Kidney capillary endothelial cell (primary cell): Measurements from ENCODE around the gene AMOTL1.
"Not testable (repeated sequence)": the region's sequence is repeated elsewhere in the genome, so short reads cannot be mapped to it uniquely, and the experiment has no call there.

ENCODE experiments used
- DNase-seq: peaks from one replicate; pipeline ENCODE4 v3.0.0-alpha.2; 2018; ENCODE audit warnings: low spot score

Gene AMOTL1

DNA sequence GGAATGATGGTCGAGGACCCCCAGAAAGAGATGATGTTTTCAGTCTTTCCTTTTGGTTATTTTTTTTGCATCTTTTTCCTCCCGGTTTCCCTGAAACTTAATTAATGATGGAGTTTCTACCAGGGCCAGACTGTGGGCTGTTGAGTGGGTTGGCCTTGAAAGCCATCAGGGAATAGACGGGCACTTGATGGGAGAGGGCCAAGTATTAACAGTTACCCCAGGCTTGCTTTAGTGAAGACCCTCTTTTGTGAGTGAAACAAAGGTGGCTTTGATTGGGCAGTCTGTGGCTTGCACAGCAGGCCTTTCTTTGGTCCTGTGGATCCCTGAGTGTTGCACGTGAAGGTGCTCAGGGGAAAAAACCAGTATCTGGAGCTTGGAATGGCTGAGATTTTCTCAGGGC lies 56.9 kb downstream of the AMOTL1 start:
- no peak for DNase-seq

- no peak for DNase-seq
Observed at GRCh38 chr11:94825481-94825880, 57.3 kb downstream of the AMOTL1 start.

DNA sequence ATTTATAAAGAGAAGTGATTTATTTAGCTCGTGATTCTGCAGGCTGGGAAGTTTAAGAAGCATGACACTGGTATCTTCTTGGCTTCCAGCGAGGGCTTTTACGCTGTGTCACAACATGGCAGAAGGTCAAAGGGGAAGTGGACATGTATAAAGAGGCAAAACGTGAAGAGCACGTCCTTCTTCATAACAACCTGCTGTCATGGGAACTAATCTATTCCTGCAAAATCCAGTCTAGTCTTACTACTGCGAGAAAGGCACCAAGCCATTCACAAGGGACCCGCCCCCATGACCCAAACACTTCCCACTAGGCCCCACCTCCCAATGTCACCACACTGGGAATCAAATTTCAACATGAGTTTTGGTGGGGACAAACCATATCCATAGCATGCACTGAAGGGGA lies 58.3 kb downstream of the AMOTL1 start:
- DNase-seq: no peak

- DNase-seq: no peak
Observed at GRCh38 chr11:94828088-94828487, 59.9 kb downstream of the AMOTL1 start.

DNA sequence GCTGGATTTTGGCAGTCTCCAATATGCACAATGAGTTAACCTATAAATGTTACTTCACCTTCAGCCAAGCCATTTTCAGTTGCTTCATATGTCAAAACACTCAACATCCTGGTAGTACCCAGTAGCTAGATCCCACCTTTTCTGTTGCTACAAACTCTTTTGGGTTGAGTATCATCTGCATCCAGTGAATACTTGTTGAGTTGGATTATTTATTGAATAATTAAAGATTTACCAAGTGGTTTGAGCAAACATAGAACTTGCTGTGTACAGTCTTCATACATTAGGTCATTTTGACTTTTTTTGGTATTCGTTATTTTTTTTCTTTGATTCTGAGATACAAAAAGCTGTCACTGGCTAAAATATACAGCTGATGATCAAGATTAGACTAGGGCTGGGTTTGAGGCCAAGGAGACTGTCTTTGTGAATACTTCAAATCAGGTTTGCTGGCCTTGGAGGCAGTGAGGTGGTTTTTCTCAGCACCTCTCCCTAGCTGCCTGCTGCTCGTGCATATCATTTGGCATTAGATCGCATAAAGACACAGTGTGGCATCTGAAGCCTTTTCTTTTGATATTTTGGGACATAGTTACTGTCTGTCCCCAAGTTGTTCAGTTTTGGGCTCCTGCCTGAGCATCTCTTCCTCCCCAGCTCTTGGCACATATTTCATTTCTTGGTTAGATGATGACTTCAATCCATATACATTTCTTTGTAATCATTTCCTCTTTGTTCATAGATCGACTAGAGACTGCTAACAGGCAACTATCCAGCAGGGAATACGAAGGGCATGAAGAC lies 62.8 kb downstream of the AMOTL1 start:
- no peak for DNase-seq

GRCh38 chr11:94831529-94831928 lies 63.4 kb downstream of the AMOTL1 start:
- no peak for DNase-seq

- no peak for DNase-seq
Observed at GRCh38 chr11:94832604-94833235, 64.6 kb downstream of the AMOTL1 start.

DNA sequence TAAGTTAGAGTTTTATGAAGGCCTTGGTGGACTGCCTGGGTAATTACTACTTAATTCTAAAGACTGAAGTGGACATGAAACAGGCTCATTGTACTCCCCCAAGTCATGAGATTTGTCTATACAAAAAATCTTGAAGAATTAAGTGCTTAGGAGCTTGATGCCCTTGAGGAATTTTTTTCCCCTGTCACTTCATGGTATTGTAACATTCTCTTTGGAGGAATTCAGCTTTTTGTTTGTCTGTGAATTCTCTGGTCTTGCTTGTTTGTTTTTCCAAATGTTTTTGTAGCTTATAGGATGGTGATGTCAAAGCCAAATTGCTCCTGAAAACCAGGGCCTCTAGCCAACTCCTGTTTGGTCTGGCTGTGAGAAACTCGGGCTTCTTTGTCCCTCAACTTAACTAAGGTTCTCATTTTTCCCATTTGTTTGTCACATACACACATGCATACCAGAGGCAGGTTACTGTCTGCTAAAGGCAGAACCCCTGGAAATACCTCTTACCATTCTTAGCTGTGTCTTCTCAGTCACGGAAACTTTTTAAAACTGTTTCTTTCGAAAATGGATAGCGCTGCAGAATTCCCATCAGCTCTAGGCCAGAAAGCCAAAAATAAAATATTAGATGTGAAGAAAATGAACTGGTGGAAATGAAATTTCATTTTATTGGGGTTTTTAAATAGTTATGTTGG lies 66.9 kb downstream of the AMOTL1 start:
- no peak for DNase-seq

DNA sequence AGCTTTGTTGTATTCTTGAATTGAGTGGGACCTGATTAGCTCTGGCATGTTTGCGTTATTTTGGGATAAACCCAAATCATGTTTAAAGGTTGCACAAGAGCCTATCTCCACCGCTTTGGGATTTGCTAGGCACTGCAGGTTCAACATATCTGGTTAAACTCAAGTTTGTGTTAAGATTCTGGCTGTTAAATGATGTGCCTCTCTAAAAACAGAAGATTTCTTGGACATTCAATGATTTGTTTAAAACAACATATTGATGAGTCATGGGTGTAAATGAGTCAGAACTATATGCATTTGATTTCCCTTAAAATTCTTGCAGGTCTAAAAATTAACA lies 67.4 kb downstream of the AMOTL1 start:
- DNase-seq: peak; percentile 3

- DNase-seq: no peak
Observed at GRCh38 chr11:94837317-94837716, 69.2 kb downstream of the AMOTL1 start.

GRCh38 chr11:94838027-94838731 lies 70.0 kb downstream of the AMOTL1 start:
- DNase-seq: no peak

GRCh38 chr11:94840209-94840608 lies 72.1 kb downstream of the AMOTL1 start:
- DNase-seq: no peak

DNA sequence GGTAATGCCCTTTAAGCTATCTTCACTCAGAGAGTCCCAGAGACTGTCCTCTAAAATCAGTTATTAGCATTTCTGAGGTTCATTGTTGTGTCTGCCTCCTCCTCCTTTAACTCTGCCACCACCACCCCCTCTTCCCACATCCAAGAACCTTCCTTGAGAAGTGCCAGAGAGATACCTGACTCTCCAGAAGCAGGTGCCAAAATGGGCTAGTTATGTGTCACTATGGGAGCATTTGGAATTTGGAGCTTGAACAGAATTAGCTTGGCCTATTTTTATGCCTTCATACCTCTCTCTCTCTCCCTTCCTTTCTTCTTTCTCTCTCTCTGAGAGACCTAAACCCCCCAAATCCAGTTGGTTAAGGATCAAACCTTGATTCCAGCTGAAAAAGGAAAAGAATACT lies 75.9 kb downstream of the AMOTL1 start:
- DNase-seq: no peak

DNA sequence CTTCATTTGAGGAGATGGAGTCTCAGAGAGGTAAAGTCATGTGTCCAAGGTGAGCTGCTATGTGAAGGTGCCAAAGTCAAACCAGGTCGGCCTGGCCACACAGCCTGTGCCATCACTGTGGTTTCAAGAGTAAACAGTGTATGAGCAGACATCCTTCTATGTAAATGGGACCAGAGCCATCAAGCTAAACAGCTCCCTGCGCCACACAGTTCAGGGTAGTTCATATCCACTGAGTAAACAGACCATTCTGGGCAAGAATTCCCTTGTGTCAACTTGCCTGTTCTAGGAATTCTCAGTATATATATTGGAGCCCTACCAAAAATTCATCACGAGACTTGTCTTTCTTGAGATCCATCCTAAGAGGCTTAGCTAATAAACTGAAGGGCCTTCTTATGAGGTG lies 77.5 kb downstream of the AMOTL1 start:
- no peak for DNase-seq

DNA sequence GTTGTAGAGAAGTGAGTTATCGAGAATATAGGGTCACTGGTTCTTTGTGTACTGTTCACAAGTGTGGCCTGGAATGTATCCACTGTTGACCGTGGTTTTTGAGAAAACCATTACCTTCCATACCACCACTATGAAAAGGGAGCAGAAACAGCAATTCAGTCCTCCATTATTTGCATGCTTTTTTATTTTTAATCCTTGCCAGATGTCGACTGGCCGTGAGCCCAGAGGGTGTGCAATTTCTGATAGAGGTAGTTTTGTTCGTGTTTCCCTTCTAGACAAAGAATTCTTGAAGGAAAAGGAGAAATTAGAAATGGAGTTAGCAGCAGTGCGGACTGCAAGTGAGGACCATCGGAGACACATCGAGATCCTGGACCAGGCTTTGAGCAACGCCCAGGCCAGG lies 81.7 kb downstream of the AMOTL1 start:
- no peak for DNase-seq

DNA sequence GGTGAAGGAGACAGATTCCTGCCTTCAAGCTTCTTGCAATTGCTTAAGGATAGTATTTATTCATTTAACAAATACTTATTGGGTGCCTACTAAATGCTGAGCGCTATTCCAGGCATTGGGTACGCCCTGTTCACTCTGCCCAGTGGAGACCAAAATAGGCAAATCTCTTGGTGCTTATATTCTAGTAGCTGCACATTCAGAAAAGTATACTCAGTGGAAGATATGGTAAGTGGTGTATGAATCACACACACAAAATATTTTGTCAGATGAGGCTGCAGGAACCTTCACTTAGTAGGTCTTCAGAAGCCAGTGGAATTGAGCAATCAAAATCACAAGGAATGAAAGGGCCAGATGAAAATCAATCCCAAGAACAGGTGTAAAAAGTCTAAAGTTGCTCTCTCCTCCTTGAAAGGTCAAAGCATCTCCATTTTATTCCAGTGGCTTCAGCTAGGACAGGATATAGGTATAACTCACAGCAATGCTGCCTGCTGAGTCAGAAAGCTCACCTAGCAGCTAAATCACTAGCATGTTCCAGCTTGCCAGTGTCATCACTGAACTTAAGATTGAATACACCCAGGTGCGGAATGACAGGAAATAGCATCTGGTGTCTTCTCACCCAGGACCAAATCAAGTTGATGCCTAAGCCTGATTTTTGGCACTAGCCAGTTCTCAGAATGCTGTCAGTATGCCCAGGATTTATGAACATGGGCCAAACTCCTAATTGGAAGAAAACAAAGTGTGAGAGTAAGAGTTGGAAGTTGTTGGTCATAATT lies 83.9 kb downstream of the AMOTL1 start:
- DNase-seq: no peak

DNA sequence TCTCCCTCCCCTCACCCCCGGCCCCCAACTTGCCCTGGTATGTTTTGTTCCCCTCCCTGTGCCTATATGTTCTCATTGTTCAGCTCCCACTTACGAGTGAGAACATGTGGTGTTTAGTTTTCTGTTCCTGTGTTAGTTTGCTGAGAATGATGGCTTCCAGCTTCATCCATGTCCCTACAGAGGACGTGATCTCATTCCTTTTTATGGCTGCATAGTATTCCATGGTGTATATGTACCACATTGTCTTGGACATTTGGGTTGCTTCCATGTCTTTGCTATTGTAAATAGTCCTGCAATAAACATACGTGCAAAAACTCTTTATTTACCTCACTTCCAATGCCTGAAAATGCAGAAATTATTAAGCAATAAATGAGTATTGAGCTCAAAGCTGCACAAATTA lies 85.1 kb downstream of the AMOTL1 start:
- DNase-seq: not testable (repeated sequence)

DNA sequence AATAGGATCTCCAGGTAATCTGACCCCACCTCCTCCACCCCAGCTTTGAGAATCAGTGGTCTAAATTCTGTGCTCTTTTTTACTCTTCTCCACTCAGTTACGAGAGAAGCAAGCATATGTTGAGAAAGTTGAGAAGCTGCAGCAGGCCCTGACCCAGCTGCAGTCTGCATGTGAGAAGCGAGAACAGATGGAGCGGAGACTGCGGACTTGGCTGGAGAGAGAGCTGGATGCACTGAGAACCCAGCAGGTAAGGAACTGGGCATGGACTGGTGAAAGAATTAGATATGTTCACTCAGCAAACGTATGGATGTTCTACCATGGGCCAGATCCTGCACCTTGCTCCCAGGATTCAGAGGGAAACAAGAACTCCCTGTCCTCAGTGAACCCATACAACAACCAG lies 85.7 kb downstream of the AMOTL1 start:
- no peak for DNase-seq

GRCh38 chr11:94854770-94855633 lies 86.8 kb downstream of the AMOTL1 start:
- DNase-seq: no peak

- DNase-seq: no peak
Observed at GRCh38 chr11:94855666-94856065, 87.5 kb downstream of the AMOTL1 start.

DNA sequence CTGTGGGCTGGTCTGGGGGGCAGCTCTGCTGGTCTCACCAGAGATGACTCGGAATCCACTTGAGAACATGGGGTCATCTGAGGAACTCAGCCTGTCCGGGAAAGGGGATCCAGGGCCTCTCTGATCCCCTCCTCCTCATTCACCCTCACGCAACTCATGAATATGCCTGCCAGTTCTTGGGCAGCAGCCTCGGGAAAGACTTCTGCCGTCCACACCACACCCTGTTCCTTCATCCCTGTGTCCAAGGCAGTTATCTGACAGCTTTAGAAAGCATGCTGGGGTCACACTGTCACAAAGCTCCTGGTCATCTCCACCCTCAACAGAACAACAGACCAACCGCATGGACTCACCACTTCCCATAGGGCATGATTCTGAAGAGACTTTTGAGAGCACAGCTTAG lies 88.3 kb downstream of the AMOTL1 start:
- DNase-seq: no peak
